ENCODE measurements around the gene HOXB2.
A peak's percentile ranks its signal among the peaks of the same experiment; 100 is the strongest.
"Not testable (repeated sequence)": the region's sequence is repeated elsewhere in the genome, so short reads cannot be mapped to it uniquely, and the experiment has no call there.

Gene HOXB2

DNA sequence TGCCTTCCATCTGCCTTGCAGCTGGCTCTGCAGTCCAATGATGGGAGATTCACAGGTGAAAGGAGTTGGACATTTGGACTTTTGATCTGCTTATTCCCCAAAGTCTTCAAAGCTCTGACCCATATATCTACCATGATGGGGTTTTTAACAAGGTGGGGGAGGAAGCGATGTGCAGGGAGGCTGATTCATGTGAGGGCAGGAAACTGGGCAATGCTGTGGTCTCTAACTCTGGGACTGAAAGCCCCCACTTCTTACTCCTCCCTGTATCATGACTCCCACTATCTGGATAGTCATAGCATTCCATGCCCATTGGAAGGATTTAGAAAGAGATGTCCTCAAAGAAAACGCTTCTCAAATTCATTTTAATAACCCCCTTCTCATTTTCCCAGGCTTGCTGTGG is 30.4 kb downstream of the HOXB2 start:
- no peak for DNase-seq (ENCODE audit: low read depth in 2 of 2)

DNA sequence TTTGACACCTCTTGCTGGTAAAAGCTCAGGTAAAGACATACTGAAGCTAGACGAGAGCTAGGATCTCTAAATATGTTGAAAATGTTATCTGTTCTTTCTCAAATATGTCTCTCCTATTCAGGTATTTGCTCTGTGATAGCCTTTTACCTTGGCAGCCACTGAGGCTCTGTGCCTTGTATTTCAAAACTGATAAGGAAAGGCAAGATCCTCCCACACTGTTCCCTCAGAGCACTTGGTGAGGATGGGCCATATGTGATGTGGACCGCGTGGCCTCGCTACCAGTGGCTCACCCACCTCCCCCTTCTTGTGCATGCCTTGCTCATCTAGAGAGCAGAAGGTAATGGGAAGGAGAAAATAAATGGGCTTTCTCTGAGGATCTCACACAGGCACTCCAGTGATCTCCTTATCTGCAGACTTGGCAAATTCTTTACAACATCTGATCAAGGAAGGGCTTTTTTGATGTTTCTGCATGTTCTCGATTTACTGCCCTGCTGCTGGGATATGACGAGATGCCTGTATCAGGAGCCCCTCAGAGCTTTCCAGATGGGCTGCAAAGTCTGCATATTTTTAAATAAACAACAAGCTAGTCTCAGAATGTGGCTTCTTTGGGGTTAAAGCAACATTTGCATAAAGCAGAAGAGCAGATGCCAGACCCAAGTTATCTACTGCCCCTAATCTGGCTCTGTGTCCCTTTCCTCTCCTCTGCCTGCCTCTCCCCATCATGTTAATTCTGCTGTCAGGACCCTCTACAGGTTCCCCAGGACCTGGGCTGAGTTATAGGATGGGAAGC is 31.0 kb downstream of the HOXB2 start:
- no peak for DNase-seq (ENCODE audit: low read depth in 2 of 2)

DNA sequence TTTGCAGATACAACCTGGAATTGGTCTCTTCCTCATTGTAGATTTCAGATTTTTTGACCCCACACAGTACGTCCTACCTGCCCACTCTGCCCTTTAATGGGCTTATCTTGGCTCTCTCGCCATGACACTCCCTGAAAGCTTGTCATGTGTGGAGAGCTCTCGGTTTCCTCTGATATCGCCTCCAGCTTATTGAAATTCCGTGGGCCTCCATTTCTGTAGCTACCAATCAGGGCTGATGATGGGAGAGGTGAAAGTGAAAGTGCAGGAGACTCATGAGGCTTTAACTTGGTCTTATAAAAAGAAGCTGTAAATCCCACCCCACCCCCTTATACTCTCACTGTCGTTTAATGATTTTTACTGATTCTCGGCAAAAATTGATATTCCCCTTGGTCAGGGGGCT is 31.8 kb downstream of the HOXB2 start:
- no peak for DNase-seq (ENCODE audit: low read depth in 2 of 2)

DNA sequence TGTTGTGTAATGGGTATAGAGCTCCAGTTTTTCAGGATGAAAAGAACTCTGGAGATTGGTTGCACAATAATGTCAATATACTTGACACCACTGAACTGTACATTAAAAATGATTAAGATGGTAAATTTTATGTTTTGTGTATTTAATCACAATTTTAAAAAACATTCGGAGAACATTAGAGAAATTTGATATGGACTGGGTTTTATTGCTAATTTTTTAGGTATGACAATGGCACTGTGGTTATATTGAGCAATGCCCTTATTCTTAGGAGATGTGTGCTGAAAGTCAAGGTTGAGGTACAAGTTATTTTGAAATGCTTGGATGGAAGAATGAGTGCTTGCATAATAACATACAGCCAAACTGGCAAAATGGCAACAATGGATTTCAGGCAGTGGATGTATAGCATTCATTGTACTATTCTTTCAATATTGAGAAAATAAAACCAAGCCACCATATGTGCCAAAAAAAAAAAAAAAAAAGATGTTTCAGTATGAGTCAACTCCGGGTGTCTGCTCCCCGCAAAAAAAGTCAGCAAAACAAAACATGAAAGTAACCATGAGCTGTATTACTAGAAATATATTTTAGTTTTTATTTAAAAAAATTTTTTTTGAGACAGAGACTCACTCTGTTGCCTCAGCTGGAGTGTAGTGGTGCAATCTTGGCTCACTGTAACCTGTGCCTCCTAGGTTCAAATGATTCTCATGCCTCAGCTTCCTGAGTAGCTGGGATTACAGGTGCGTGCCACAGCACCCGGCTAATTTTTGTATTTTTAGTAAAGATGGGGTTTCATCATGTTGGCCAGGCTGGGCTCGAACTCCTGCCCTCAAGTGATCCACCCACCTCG is 33.9 kb downstream of the HOXB2 start:
- DNase-seq (ENCODE audit: low read depth in 2 of 2) = no peak

DNA sequence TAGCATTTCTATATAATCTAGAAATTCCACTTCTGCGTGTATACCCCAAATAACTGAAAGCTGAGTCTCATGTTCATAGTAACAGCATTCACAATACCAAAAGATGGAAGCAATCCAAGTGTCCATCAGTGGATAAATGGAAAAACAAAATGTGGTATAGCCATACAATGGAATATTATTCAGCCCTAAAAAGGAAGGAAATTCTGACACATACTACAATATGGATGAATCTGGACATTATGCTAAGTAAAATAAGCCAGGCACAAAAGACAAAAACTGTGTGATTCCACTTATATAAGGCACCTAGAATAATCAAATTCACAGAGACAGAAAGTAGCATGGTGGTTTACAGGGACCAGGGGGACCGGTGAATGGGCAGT is 34.5 kb downstream of the HOXB2 start:
- no peak for DNase-seq (ENCODE audit: low read depth in 2 of 2)

DNA sequence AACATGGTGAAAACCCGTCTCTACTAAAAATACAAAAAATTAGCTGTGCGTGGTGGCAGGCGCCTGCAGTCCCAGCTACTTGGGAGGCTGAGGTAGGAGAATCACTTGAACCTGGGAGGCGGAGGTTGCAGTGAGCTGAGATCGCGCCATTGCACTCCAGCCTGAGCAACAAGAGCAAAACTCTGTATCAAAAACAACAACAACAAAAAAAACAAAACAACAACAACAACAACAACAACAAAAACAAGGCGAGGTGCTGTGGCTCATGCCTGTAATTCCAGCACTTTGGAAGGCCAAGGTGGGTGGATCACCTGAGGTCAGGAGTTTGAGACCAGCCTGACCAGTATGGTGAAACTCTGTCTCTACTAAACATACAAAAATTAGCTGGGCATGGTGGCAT is 35.2 kb downstream of the HOXB2 start:
- DNase-seq (ENCODE audit: low read depth in 2 of 2) = not testable (repeated sequence)

DNA sequence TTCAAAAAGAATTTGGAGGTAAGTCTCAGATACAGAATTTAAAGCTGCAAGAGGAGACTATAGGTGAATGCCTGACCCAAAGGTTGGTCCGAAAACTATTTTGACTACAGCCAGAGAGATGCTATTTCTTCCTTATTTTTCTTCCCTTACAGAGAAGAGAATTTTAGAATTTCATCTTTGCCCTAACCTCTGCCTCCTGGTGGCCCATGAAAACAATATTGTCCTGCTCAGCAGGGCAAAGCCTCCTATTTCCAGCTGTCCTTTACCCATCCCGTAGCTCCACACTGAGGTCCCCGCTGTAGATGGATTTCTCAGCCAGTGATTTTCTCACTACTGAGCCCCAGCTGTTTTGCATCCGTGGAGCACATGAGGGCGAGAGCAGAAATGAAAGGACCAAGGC is 38.7 kb downstream of the HOXB2 start:
- no peak for DNase-seq (ENCODE audit: low read depth in 2 of 2)

DNA sequence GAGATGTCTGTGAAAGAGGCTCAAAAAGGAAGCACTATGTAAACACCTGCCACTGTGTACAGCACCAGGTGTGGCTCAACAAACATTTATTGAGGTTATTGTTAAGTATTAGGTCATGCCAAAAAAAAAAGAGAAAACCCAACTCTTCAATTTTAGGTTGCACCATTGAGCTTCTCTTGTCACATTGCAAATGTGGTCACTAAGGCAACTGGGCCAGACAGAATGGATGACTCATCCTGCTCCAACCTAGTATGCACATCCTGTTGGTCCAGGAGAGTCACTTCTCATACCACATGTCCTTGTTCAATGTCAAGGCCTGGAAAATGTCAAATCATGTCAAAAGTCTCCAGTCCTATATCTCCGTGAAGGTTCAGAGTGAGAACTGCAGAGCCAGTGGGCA is 39.1 kb downstream of the HOXB2 start:
- peak in 1 of 2 donors; percentile 20 for DNase-seq (ENCODE audit: low read depth in 2 of 2)

DNA sequence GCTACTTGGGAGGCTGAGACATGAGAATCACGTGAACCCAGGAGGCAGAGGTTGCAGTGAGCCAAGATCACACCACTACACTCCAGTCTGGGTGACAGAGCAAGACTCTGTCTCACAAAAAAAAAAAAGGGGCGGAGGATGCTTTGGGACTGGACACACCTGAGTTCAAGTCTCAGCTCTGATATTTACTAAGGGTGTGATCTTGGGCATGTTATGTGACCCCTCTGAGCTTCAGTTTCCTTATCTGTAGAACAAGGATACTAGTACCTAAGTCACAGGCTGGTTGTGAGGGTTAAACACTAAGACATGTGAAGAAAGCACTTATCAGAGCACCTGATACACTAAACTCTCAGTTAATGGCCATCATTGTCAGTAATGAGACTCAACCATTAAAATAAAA is 40.0 kb downstream of the HOXB2 start:
- DNase-seq (ENCODE audit: low read depth in 2 of 2) = no peak

DNA sequence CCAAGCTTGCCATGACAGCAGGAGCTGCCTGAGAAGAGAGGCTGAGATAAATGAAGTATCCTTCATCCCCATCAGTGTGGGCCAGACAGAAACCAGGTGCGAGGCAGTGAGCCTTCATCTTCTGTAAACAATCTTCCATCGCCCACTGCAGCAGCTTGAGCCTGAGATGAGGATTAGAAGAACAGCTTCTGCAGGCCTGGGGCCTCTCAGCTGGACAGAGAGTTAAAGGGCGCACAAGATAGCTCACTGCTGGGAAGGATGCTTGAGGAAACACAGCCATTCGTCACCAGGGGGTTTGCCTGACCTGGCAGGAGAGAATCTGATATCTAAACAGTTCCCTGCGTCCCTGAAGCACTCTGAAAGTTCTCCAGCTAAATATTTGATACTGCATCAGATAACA is 41.2 kb downstream of the HOXB2 start:
- no peak for DNase-seq (ENCODE audit: low read depth in 2 of 2)

DNA sequence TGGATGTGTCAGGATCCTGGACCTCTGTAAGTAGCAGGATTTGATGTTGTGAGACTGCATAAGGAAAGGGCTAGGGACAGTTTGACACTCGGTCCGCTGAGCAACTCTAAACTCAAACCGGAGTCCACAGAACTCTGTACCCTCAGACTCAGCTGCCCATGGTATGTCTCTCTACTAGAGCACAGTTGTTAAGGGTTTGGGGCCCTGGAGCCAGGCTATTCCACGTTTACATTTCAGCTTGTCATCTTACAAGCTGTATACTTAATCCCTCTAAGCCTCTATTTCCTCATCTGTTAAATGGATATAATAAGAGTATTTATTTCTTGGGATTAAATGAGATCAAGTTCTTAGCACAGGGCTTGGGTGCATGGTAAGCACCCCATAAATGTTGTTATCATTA is 42.0 kb downstream of the HOXB2 start:
- DNase-seq (ENCODE audit: low read depth in 2 of 2) = no peak

DNA sequence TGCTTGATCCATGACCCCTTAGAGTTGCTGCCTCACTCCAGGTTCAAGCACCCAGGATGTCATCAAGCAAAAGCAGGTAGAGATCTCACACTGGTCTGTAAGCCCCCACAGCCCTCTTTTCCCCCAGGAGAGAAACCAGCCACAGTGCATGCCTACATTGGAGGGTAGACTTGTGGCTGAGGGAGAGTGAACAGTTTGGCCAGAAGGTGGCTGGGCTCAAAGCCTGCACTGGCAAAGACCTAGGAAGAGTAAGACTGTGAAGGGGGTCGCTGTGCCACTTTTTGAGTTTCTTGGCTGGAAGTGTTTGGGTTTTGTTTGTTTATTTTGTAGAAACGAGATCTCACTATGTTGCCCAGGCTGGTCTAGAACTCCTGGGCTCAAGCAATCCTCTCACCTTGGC is 42.6 kb downstream of the HOXB2 start:
- no peak for DNase-seq (ENCODE audit: low read depth in 2 of 2)

DNA sequence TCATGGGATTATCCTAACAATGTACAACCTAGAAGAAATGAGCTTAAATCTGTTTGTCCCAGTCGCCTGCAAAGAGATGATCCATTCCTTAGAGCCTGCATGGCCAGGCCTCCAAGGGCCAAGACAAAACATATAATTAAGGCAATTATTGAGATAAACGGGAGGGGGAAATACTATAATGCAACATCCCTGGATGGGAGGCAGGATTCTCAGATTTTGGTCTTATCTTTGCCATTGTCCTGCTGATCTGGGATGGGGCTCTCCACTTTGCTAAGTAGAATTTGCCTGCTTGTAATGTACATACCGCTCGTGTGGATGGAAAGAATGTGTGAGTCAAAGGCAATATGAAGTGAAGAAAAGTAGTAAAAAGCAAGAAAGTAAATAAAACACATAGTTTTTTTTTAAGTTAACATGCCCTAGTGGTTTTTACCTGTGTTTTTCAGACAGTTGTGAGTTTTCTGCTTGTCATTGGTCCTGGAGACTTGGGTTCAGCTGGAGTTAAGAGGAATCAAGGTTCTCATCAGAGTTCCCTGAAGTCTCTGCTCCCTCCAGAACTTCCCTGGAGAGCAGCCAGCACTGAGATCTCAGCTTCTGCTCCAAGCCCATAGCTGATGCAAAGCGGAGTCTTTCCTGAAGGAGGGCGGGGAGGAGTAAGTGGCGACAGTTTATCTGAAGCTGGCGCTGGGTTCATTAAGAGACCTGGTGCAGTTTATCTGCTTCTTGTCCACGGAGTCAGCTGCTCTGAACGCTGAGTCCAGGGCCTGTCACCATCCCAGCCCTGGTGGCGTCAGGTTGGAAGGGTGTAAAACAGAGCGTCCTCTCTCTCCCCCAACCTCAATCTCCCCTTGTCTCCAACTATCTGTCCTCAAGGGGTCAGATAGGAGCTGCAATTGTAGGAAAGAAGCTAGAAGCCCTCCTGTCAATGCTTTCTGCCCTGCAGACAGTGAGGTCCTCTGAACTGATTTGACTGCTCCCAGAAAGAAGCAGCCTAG is 44.2 kb downstream of the HOXB2 start:
- no peak for DNase-seq (ENCODE audit: low read depth in 2 of 2)

DNA sequence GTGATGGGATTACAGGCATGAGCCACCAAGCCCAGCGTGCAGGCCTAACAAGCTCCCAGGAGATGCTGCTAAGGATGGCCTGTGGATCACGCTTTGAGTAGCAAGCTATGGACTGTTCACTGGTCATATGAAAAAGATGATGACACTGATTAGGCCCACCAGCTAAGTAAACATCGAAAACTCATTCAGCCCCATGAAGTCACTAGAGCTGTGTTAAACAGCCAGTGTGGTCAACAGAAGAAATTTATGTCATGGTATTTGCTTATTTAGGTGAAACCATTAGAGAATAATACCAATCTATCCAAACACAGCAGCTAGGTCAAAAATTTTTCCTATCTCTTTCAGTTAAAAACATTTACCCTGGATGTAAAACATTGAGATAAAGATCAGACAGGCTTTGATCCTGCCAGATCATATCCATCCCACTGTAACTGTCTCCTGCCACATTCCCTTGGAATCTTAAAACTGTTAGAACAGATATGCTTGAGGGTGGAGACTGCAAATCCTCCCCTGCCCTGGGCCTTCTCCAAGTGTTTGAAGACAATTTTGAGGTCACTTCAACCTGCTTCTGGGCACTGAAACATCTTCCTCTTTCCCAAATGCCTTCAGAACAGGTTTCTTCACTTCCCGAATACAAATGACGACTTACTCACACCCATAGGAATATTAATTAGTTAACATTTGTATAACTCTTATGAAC is 45.0 kb downstream of the HOXB2 start:
- no peak for DNase-seq (ENCODE audit: low read depth in 2 of 2)

DNA sequence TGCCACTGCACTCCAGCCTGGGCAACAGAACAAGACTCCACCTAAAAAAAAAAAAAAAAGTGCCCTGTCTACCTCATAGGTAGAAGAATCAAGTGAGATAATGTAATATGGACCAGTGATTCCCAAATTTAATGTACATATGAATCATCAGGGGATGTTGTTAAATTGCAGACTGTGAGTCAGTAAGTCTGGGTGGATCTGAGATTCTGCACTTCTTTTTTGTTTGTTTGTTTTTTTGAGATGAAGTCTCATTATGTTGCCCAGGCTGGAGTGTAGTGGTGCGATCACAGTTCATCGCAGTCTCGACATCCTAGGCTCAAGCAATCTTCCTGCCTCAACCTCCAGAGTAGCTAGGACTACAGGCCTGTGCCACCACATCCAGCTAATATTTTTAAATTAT is 45.7 kb downstream of the HOXB2 start:
- DNase-seq (ENCODE audit: low read depth in 2 of 2) = no peak

DNA sequence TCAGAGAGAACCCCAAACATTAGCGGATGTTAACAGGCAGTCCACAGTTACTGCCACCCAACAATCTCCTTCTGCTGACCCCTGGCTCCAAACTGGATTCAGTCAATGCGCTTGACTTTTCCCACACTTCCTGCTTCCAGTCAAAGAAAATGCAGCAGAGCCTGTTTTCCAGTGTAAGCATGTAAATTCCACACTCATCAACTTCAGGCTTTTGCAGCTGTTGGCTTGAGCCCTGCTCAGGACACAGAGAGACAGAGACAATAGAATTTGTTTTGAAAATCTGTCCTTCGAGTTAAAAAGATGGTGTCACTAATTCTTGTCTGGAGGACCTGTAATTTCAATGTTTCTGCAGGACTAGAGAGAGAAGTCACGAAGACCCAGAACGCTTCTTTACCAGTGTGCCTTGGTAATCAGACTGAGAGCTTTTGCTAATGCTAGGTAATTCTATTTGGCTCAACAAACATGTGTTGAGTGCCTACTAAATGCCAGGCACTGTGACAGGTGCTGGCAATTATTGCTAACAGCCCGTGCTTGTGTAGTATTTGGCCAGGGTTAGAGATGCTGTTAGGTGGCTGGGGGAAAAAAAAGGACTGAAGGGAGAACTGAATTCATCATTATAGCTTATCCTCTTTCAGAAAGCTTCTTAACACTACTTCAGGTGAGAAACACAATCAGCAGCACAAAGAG is 46.6 kb downstream of the HOXB2 start:
- no peak for DNase-seq (ENCODE audit: low read depth in 2 of 2)

DNA sequence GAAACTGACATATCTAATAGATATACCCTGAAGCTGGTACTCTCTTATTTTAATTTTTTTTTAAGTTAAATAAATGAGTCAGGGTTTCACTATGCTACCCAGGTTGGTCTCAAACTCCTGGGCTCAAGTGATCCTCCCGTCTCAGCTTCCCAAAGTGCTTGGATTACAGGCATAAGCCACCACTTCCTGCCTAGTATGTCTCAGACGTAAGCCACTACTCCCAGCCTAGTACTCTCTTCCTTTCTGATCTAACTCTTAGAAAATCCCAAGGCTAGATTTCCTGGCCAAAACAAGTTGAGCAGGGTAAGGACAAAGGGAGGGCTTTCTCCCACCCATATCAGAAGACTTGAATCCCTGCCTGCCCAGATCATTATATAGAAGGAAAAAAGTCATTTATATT is 47.8 kb downstream of the HOXB2 start:
- no peak for DNase-seq (ENCODE audit: low read depth in 2 of 2)

DNA sequence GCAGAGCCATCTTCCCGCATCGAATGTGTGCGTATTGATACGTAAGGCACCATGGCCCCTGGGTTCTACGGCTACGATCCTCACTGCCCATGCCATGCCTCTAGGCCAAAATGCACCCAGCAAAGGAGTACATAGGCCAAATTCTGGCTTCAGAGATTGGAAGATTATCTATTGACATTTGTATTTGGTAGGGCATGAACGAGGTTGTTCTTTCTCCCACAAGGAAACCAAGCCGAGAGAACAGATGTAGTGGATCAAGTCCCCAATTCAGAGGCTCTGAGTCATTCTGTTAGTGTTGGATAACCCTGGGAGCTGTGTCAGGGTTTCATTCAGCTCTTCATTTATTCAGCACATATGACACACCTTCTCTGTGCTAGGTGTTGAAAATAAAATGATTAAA is 50.6 kb downstream of the HOXB2 start:
- DNase-seq (ENCODE audit: low read depth in 2 of 2) = no peak
